IPS DF 4.7 (cell line): ENCODE measurements around the gene HM13.
"Not testable (repeated sequence)": the region's sequence is repeated elsewhere in the genome, so short reads cannot be mapped to it uniquely, and the experiment has no call there.

ENCODE experiments used
- DNase-seq: peaks from one replicate; pipeline ENCODE4 v3.0.0-alpha.2; 2013; ENCODE audit warnings: low spot score; ENCODE audit errors: extremely low read depth

Gene HM13, protein sequence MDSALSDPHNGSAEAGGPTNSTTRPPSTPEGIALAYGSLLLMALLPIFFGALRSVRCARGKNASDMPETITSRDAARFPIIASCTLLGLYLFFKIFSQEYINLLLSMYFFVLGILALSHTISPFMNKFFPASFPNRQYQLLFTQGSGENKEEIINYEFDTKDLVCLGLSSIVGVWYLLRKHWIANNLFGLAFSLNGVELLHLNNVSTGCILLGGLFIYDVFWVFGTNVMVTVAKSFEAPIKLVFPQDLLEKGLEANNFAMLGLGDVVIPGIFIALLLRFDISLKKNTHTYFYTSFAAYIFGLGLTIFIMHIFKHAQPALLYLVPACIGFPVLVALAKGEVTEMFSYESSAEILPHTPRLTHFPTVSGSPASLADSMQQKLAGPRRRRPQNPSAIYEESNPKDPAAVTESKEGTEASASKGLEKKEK

GRCh38 chr20:31514154-31515071 lies at the start of gene HM13:
TSS of gene HM13 (plus strand) at chr20:31514442. CDS start at chr20:31514552, 110 bp downstream.
- DNase-seq: peak; percentile 46

- not testable (repeated sequence) for DNase-seq
Measured at GRCh38 chr20:31470946-31471345, 43.3 kb upstream of the HM13 start.

DNA sequence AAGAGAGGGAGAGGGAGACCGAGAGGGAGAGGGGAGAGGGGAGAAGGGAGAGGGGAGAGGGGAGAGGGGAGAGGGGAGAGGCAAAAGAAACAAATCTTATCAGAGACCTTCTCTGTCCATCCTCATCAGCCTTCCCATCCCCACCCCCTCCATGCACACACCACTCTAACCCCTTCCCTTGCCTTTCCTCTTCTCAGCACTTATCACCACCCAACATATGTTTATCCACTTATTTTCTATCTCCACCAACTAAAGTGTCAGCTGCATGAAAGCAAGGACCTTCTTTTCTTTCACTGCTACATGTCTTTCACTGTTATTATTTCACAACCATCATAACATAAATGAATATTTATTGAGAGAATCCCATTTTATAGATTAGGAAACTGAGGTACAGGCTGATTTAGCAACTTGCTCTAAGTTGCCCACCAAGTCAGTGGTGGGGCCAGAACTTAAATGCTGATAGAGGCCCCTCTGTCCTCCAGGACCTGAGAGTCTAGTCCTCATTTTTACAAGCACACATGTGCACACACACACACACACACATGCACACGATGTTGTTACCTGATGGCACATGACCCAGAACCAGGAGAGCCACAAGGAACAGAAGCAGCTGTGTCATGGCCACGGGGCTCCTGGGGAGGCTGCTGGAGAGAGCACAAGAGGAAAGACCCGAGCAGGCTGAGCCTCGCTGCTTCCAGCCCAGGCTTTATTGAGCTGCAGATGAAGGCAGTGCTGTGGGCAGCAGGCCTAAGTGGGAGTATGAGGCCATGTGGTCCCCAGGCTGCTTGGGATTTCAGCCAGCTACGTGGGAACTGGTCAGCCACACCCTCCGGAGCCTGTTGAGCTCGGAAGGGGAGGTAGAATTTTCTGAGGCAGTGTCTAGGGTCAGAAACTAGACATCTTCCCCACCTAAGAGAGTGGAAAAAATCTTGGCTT lies 41.6 kb upstream of the HM13 start:
- no peak for DNase-seq

DNA sequence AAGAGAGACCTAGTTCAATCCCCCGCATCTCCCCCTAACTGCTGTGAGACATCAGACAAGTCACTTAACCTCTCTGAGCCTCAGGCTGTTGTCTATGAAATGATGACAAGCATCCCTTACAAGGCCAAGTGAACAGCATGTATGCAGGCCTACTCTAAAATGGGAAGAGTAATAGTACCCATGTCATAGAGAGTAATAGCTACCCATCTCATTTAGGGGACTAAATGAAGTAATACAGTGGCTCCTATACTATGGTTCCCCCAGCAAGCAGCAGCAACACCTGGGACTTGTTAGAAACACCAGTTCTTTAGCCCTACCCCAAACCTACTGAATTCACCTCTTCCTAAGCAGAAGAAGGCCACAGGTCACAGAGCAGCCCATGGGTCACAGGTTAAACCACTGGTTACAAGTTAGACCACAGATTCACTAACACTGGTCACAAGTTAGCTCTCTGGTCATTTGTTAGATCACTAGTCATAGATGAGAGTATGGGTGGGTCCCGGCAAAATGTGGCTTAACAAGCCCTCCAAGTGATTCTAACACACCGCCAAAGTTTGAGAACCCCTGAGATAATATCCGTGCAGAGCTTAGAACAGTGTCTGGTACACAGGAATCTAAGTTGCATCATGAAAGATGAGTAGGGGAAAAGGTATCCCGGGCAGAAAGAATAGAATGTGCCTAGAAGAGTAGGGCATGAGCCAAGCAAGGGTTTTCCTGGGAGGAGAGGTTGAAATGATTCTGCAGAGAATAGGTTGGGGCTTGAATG lies 40.7 kb upstream of the HM13 start:
- DNase-seq: no peak

DNA sequence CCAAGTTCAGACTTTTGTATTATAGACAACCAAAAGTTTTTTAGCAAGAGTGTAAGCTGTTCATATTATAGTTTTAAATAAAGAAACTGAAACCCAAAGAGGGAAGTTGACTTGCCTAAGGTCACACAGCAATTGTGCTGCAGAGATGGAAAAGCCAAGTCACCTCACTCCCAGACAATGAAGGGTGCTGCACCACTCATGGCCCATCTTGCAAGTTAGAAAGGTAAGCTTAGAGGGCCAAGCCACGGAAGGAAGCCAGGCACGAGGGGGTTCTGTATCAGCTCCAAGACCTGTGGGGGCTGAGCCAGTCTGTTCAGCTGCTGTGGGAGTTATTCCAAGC lies 40.2 kb upstream of the HM13 start:
- no peak for DNase-seq

DNA sequence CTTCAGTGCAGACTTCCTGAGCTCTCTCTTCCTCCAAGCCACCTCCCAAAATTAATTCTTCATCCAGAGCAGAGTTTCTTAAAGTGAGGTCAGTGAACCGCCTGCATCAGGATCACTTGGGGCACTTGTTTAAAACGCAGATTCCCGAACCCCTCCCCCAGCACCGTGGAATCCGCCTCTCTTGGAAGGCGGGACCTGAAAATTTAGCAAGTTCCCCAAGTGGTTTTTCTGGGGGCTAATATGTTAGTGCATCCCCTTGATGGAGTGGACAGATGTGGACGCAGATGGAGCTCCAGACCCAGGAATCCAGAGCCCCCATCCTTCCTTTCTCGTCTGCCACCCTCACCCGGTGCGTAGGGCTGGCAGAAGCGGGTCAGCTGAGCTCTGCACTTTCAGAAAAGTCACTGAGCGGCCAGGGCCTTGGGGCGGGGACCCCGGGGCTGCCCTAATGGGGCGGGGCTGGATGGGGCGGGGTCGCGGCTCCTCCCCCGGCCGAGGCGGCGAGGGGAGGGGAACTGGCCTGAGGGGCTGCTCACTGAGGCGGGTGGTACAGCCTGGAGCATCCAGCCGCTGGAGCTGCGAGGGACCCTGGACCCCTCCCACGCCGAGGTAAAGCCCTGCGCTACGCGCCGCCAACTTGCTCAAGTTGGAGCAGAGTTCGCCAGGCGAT lies 39.3 kb upstream of the HM13 start, which contains the start of the genes DEFB124 and REM1:
TSS of gene DEFB124 (minus strand) at position 370 of the 670 bp plus-strand sequence. CDS start 2,114 bp downstream, outside the sequence.
TSS of gene REM1 (plus strand) at position 531 of the 670 bp plus-strand sequence. CDS start 1,158 bp downstream, outside the sequence.
- DNase-seq: no peak

DNA sequence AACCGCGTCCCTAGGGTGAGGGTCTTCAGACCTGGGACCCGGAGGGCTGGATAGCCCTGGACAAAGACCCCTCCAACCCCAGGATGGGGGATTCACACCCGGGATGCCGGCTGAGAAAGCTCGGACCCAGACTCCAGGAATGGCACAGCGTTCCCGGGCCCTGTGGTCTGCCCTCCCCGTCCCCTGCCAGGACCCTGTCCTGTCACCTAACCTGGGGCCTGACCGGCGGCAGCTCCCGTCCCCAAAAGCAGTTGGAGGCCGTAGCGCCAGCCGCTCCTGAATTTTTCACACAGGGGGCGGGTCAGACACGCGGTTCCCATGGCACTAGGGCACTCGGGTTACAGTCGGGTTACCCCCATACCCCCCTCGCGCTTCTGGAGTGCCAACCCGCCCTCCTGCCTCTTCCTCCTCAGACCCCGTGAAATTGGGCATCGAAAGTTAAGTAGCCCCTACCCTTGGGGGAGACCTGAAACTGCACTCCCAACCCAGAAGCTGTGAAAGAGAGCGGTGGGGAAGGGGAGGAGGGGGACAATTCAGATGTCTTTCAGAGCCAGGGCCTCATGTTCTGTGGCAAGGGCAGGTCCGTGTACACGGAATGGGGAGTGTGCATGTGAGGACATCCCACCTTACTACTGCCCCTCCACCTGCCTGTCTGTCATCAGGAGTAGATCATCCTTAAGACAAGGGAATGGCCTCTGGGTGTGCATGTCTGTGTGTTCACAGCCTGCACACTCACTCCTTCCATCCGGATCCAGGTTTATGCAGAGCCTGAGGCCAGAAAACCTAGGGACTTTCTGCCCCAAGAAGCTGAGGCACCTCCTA lies 38.6 kb upstream of the HM13 start:
- no peak for DNase-seq

- no peak for DNase-seq
Measured at GRCh38 chr20:31476294-31476585, 38.0 kb upstream of the HM13 start.

GRCh38 chr20:31476643-31477215 lies 37.5 kb upstream of the HM13 start:
- no peak for DNase-seq

GRCh38 chr20:31484001-31484400 lies 30.2 kb upstream of the HM13 start:
- no peak for DNase-seq

DNA sequence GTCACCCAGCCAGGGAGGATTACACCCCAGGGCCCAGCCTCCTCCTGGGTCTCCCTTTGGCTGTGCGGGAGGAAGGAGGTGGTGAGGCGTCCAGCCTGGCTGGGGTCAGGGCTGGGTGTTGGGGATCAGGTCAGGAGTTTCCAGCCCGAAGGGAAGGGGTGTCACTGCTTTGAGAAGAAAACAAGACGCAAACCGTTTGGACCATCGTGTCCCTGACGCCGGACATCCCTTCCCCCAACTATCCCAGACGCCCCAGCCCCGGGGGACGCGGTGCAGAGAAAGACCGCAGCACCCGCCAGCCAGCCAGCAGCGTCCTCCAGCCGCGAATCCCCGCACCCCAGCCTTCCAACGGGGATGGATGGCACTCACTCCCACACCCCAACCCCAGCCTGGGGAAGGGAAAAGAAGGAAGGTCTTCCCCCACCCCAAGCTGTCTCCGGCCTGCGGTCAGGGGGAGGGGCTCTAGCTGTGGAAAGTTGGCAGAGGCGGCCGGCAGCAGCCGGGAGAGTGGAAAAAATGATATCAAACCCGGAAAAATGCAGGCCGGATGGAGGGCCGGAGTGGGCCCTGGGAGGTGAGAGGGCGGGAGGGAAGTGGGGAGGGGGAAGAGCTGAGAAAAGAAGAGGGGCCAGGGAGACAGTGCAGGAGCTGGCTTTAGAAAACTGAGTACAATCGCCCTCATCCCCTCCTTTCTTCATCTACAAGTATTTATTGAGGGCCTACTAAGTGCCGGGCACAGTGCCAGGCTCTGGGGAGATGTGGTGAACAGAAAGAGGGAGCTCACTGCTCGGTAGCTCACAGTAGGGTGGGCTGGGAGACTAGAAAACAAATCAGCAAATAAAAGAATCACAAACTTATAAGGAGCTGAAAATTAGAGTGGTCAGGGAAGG lies 28.5 kb upstream of the HM13 start:
- DNase-seq: no peak

DNA sequence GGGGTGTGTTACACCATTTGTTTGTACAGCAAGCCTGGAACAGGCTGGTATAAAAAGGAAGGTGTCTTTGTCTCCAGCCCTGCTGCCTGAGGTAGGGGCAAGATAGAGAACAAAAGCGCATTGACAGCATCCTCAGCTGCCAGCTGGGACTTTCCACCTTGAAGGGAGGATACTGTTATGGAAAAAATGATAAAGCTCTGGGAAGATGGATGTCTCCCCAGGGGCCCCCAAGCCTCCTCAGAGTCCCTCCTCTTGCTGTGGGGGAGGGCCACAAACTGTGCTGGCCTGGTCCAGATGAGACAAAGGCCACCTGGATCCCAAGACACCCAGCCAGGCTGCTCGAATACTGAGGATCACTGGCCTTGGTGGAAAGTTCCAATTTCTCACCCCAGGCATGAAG lies 26.1 kb upstream of the HM13 start:
- no peak for DNase-seq

GRCh38 chr20:31489152-31489551 lies 25.1 kb upstream of the HM13 start:
- no peak for DNase-seq

GRCh38 chr20:31490752-31491151 lies 23.5 kb upstream of the HM13 start:
- DNase-seq: no peak

DNA sequence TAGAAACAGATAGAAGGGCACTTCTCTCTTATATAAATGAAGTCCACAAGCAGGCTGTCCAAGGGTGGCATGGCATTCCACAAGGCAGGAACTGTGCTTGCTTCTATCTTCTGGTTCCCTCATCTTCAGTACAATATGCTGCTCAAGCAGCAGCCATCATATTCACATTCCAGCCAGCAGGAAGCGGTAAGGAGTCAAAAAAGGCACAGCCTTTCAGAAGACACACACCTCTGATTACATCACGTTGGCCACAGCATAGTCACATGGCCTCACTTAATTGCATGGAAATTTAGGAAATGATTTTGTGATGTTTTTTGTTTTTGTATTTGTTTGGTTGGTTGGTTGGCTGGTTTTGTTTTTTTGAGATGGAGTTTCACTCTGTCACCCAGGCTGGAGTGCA lies 20.1 kb upstream of the HM13 start:
- DNase-seq: peak; percentile 58

DNA sequence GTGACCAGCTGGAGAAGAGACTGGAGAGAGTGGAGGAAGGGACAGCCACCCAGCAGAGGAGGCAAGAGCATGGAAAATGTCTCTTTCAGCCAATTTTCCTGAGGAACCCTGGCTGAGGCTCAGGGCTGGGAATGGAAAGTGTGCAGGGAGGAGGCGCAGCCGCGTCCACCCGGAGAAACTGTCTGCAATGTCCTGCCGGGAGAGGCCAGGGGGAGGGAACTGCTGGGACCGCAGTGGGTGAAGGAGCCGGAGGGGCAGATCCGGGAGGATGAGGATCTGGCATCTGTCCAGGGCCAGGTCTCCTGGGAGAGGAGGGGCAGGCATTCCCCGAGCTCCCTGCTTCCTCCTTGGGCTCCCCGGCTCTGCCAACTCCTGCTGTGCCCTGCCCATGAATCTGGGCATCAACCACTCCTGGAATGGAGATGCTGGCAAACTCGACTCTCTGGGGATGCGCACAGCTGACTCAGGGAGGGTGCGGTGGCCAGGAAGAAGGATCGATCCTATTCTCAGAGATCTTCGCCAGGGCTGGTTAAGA lies 17.4 kb upstream of the HM13 start:
- no peak for DNase-seq

GRCh38 chr20:31497838-31498540 lies 16.3 kb upstream of the HM13 start:
- no peak for DNase-seq
